ENCODE data around the gene L1CAM.

The L1CAM gene

GRCh38 chrX:153861151-153861550 lies 24.8 kb downstream of the L1CAM start:
- no peak overlapping the region for H3K4me3 ChIP-seq (ENCODE audit: low read depth, low read length)
- no peak for DNase-seq (ENCODE audit: low read depth, low spot score)
- TF ChIP-seq CTCF (IDR thresholded peaks at IDR 0.05; ENCODE audit: low read depth, low read length) = no peak
- in situ Hi-C loops (cut with HindIII; ENCODE audit: low sequenced_read_pairs) = no loop called here

- no peak overlapping the region for H3K4me3 ChIP-seq (ENCODE audit: low read depth, low read length)
- no peak for DNase-seq (ENCODE audit: low read depth, low spot score)
- in situ Hi-C loops (cut with HindIII; ENCODE audit: low sequenced_read_pairs) = no loop called here
- TF ChIP-seq CTCF (IDR thresholded peaks at IDR 0.05; ENCODE audit: low read depth, low read length) = no peak
Observed at GRCh38 chrX:153857348-153857903, 28.5 kb downstream of the L1CAM start.

- H3K4me3 ChIP-seq (ENCODE audit: low read depth, low read length) = no peak overlapping the region
- DNase-seq (ENCODE audit: low read depth, low spot score) = no peak
- in situ Hi-C loops (cut with HindIII; ENCODE audit: low sequenced_read_pairs) = no loop called here
- no peak for TF ChIP-seq CTCF (IDR thresholded peaks at IDR 0.05; ENCODE audit: low read depth, low read length)
Observed at GRCh38 chrX:153854702-153855101, 31.3 kb downstream of the L1CAM start.

GRCh38 chrX:153853902-153854267 lies 32.1 kb downstream of the L1CAM start:
- in situ Hi-C loops (cut with HindIII; ENCODE audit: low sequenced_read_pairs) = no loop called here
- H3K4me3 ChIP-seq (ENCODE audit: low read depth, low read length) = no peak overlapping the region
- no peak for DNase-seq (ENCODE audit: low read depth, low spot score)
- TF ChIP-seq CTCF (IDR thresholded peaks at IDR 0.05; ENCODE audit: low read depth, low read length) = no peak

- no peak for DNase-seq (ENCODE audit: low read depth, low spot score)
- no peak for TF ChIP-seq CTCF (IDR thresholded peaks at IDR 0.05; ENCODE audit: low read depth, low read length)
- H3K4me3 ChIP-seq (ENCODE audit: low read depth, low read length) = no peak overlapping the region
- in situ Hi-C loops (cut with HindIII; ENCODE audit: low sequenced_read_pairs) = no loop called here
Observed at GRCh38 chrX:153853180-153853901, 32.6 kb downstream of the L1CAM start.

- H3K4me3 ChIP-seq (ENCODE audit: low read depth, low read length) = no peak overlapping the region
- no peak for TF ChIP-seq CTCF (IDR thresholded peaks at IDR 0.05; ENCODE audit: low read depth, low read length)
- no peak for DNase-seq (ENCODE audit: low read depth, low spot score)
- in situ Hi-C loops (cut with HindIII; ENCODE audit: low sequenced_read_pairs) = no loop called here
Observed at GRCh38 chrX:153851981-153852380, 34.0 kb downstream of the L1CAM start.

Measured in astrocyte of the spinal cord (primary cell).